Spleen (tissue), 11 donors: Measurements from ENCODE around the gene EGLN3. TPM values are rescaled to one million over a fixed set of nuclear protein-coding genes. Genes with fewer than 3 reads are reported as not detected.

Experiments used
- DNase-seq: peaks from one replicate; pipeline ENCODE4 v3.0.0-alpha.2; 2020
- H3K27ac ChIP-seq, 8 donors: fragments of 200-600 bp; sonication (generic) in 7 of 8; 1 replicate in 4 of 8; 2 replicates in 4 of 8; pipeline versions ENCODE4 v1.5.0 to v1.8.0; 2016 to 2021; ENCODE audit warnings: inconsistent platforms in 4 of 8, mild to moderate bottlenecking in 4 of 8, moderate library complexity in 1 of 8
- H3K27me3 ChIP-seq, 7 donors: fragments of 200-600 bp; sonication (generic) in 6 of 7; replicated peaks in 1 of 7; 1 replicate in 4 of 7; 2 replicates in 3 of 7; pipeline versions ENCODE4 v1.5.0 to v1.8.0; 2016 to 2021; ENCODE audit warnings: inconsistent platforms in 3 of 7, mild to moderate bottlenecking in 1 of 7
- H3K36me3 ChIP-seq, 6 donors: fragments of 200-600 bp; sonication (generic) in 5 of 6; 1 replicate in 4 of 6; 2 replicates in 2 of 6; pipeline versions ENCODE4 v1.5.0 to v1.8.0; 2016 to 2021; ENCODE audit warnings: inconsistent platforms in 2 of 6
- H3K4me1 ChIP-seq, 6 donors: fragments of 200-600 bp; sonication (generic) in 5 of 6; 1 replicate in 3 of 6; 2 replicates in 3 of 6; pipeline versions ENCODE4 v1.5.0 to v1.8.0; 2016 to 2021; ENCODE audit warnings: inconsistent platforms in 3 of 6
- H3K4me3 ChIP-seq, 8 donors: fragments of 200-600 bp; sonication (generic) in 7 of 8; 1 replicate in 4 of 8; 2 replicates in 4 of 8; pipeline versions ENCODE4 v1.5.0 to v1.8.0; 2016 to 2021; ENCODE audit warnings: inconsistent platforms in 4 of 8, mild to moderate bottlenecking in 4 of 8, moderate library complexity in 2 of 8
- H3K9me3 ChIP-seq, 8 donors: fragments of 200-600 bp; sonication (generic) in 7 of 8; 1 replicate in 4 of 8; 2 replicates in 4 of 8; pipeline versions ENCODE4 v1.5.0 to v1.8.0; 2016 to 2021; ENCODE audit warnings: inconsistent platforms in 4 of 8
- CTCF ChIP-seq, 11 experiments: fragments of 200-600 bp in 7 of 11; fragments of 450-650 bp in 4 of 11; sonication (generic) in 4 of 11; IDR thresholded peaks in 8 of 11; conservative IDR thresholded peaks in 3 of 11; 1 replicate in 7 of 11; 2 replicates in 4 of 11; pipeline versions ENCODE4 v1.4.0 to v1.8.0; 2016 to 2021; ENCODE audit warnings: antibody characterized with exemption in 11 of 11, inconsistent platforms in 4 of 11, mild to moderate bottlenecking in 1 of 11
- POLR2A ChIP-seq, 3 donors: fragments of 450-650 bp; IDR thresholded peaks; one replicate each; pipeline ENCODE4 v1.5.1; 2017; ENCODE audit warnings: antibody characterized with exemption in 3 of 3, mild to moderate bottlenecking in 1 of 3
- POLR2AphosphoS5 ChIP-seq, 3 donors: sonication (generic); formaldehyde crosslinking; IDR thresholded peaks; one replicate each; pipeline ENCODE4 v1.5.1; 2017; ENCODE audit warnings: antibody characterized with exemption in 3 of 3
- WGBS, 5 donors: extraction: QIAGEN DNeasy Blood & Tissue Kit in 3 of 5; methylation state at CpG; one replicate each; pipeline versions ENCODE4 v1.1.5 to v1.1.7; 2013 to 2018; 5-methylcytosine and 5-hydroxymethylcytosine counted together
- intact Hi-C: fragments of 100-400 bp; cut with DNase I; formaldehyde crosslinking; loops from one replicate; pipeline ENCODE4 v1.15.0; 2023; ENCODE audit warnings: low total_unique reads
- polyA plus RNA-seq, 3 donors: library from polyadenylated mRNA; stranded (reverse); fragments of 200-250 nt; gene quantifications; one replicate each; pipeline ENCODE4 v1.2.1, GENCODE V29; 2013
- total RNA-seq, 7 donors: library from RNA; depleted of rRNA in 3 of 7; stranded (reverse); fragments of >200 nt in 3 of 7; fragmentation: NEBNext Ultra II Directional in 4 of 7; extraction: Animal tissue kit (Norgen Biotek cat#: 25700) in 4 of 7; gene quantifications; one replicate each; pipeline versions ENCODE4 v1.1.0 to v1.2.1, GENCODE V29; 2016 to 2021
- donor health status: healthy with polysubstance abuse.
- donor health status: DM: no; HTN: no; CAD: no; lungs with moderate emphysema.
- donor health status: DM: no; HTN: no; CAD: no.
- donor health status: Bipolar disorder and iron deficiency.
- donor health status: healthy.
- donor health status: DM: no; HTN: no; CAD: no.
- donor health status: DM: yes; HTN: yes; CAD: no.

The EGLN3 gene
- total and polyA plus RNA-seq, 10 donors: 4.0 to 21.5 (median 7.8) TPM

- intact Hi-C loops: no loop called here
- Histone ChIP-seq H3K27ac (no peak overlapping the region), H3K27me3 (no peaks in the 10 kb centered on the region), H3K4me3 (no peak overlapping the region), H3K4me1 (peaks cover 0 to 3% (median 0%) of the 10 kb centered on the region in 6 donors), H3K9me3 (no peaks in the 10 kb centered on the region), H3K36me3 (no peaks in the 10 kb centered on the region)
- no peak for DNase-seq
- whole genome bisulfite sequencing, 5 donors: 85 to 98% (median 91%) methylated on average over 1 of the region's 1 CpG
- TF ChIP-seq CTCF (IDR thresholded peaks at IDR 0.05 in 8 of 11, conservative IDR thresholded peaks at IDR 0.05 in 3 of 11) (no peak), POLR2AphosphoS5 (IDR thresholded peaks at IDR 0.05) (no peak), POLR2A (IDR thresholded peaks at IDR 0.05) (no peak)
These were observed 19.4 kb downstream of the EGLN3 start for GRCh38 chr14:33931461-33931860.

- intact Hi-C loops: no loop called here
- Histone ChIP-seq H3K4me3 (no peak overlapping the region), H3K27me3 (no peaks in the 10 kb centered on the region), H3K4me1 (peaks cover 0 to 3% (median 0%) of the 10 kb centered on the region in 6 donors), H3K27ac (no peak overlapping the region), H3K36me3 (no peaks in the 10 kb centered on the region), H3K9me3 (no peaks in the 10 kb centered on the region)
- TF ChIP-seq POLR2A (IDR thresholded peaks at IDR 0.05) (no peak), CTCF (IDR thresholded peaks at IDR 0.05 in 8 of 11, conservative IDR thresholded peaks at IDR 0.05 in 3 of 11) (no peak)
- WGBS, 5 donors: 72 to 83% (median 76%) methylated on average over 2 of the region's 2 CpGs
- no peak for DNase-seq
These were observed 20.4 kb downstream of the EGLN3 start for GRCh38 chr14:33930439-33930838.

- TF ChIP-seq POLR2A (IDR thresholded peaks at IDR 0.05) (no peak), CTCF (IDR thresholded peaks at IDR 0.05 in 8 of 11, conservative IDR thresholded peaks at IDR 0.05 in 3 of 11) (no peak), POLR2AphosphoS5 (IDR thresholded peaks at IDR 0.05) (no peak)
- H3K4me1 ChIP-seq: peaks cover 0 to 3% (median 0%) of the 10 kb centered on the region in 6 donors
- intact Hi-C loops: no loop called here
- no peak for DNase-seq
- H3K27me3 ChIP-seq: no peaks in the 10 kb centered on the region
- H3K27ac ChIP-seq: no peak overlapping the region
- 61 to 84% (median 77%) methylated on average over 2 of the region's 2 CpGs for WGBS, 5 donors
- no peaks in the 10 kb centered on the region for H3K36me3 ChIP-seq
- H3K4me3 ChIP-seq: no peak overlapping the region
- no peaks in the 10 kb centered on the region for H3K9me3 ChIP-seq
These were observed 21.0 kb downstream of the EGLN3 start for GRCh38 chr14:33929799-33930408.

- intact Hi-C loops: no loop called here
- no peak for DNase-seq
- no peak overlapping the region for H3K27ac ChIP-seq
- no peaks in the 10 kb centered on the region for H3K9me3 ChIP-seq
- no peaks in the 10 kb centered on the region for H3K27me3 ChIP-seq
- H3K4me1 ChIP-seq: peaks cover 0 to 2% (median 0%) of the 10 kb centered on the region in 6 donors
- TF ChIP-seq POLR2A (IDR thresholded peaks at IDR 0.05) (no peak), POLR2AphosphoS5 (IDR thresholded peaks at IDR 0.05) (no peak), CTCF (IDR thresholded peaks at IDR 0.05 in 8 of 11, conservative IDR thresholded peaks at IDR 0.05 in 3 of 11) (no peak)
- no peak overlapping the region for H3K4me3 ChIP-seq
- WGBS, 5 donors: 78 to 94% (median 84%) methylated on average over 8 of the region's 8 CpGs
- H3K36me3 ChIP-seq: no peaks in the 10 kb centered on the region
These were observed 22.0 kb downstream of the EGLN3 start for GRCh38 chr14:33928895-33929294.
